GM18498 (cell line): ENCODE results near the gene EFCAB6.

Experiments used
- ATAC-seq: cut with Tn5 transposase; IDR thresholded peaks from one replicate; pipeline ENCODE4 v1.9.1; 2021; ENCODE audit warnings: mild to moderate bottlenecking, moderate library complexity; ENCODE audit not compliant: unreplicated experiment

Gene EFCAB6

DNA sequence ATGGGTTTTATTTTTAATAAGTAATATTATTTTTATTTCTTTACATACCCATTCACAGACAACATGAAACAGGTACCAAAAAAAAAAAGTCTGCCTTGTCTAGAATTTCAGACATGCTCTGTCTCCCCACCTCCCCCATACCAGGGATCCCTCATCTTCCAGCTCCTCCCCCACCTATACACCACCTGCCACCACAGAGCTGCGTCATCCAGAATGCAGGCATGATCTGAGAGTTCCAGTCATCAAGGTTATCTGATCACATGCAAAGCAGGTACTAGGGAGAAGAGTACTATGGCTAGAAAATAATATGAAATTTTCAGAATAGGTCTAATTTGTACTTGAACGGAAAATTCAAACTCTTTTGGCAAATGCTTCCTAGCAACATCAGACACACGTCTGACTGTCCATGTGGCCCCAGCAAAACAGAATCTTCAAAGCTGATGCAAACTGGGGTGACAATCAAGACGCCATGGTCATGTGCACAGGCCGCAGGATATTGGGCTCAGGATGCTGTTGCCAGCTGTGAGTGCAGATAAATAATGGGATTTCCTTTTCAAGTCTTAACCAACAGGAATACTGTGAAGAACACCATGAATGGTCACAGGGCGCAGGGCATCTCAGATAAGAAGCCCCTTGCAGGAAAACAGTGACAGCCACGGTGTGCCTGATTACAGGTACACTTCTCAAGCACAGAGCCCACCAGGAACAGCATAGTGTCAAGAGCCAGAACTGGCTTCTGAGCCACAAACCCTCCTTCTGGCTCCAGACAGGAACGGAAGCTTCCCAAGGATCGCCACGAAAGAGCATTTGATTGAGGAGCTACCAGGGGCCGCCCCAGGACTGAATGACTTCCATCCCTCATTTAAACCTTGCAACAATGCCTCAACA, 169.5 kb downstream of the EFCAB6 start:
- ATAC-seq, result no peak

DNA sequence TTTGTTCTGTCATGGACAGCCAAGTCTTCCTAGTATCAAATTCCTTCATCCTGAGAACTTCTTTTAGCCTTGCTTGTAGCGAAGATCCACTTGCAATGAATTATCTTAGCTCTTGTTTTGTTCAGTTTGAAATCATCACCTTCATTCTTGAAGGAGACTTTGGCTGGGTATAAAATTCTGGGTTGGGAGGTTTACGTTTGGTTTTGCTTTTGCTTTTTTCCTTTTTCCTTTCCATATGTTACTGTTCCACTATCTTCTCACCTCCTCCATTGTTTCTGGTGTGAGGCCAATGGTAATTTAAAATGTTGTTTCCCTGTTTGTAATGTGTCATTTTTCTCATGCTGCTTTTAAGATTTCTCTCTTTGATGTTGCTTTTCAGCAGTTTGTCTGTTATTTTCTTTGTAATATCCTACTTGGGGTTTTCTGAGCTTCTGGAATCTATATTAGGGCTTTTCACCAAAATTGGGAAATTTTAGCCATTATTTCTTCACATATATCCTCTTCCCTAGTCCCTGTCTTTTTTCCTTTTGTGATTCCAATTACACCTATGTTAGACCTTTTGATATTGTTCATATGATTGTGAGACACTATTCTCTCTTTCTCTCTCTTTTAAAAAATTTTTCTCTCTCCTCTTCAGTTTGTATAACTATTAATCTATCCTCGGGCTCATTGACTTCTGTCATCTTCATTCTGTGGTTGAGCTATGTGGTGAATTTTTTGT, 172.7 kb downstream of the EFCAB6 start:
- ATAC-seq, result no peak

DNA sequence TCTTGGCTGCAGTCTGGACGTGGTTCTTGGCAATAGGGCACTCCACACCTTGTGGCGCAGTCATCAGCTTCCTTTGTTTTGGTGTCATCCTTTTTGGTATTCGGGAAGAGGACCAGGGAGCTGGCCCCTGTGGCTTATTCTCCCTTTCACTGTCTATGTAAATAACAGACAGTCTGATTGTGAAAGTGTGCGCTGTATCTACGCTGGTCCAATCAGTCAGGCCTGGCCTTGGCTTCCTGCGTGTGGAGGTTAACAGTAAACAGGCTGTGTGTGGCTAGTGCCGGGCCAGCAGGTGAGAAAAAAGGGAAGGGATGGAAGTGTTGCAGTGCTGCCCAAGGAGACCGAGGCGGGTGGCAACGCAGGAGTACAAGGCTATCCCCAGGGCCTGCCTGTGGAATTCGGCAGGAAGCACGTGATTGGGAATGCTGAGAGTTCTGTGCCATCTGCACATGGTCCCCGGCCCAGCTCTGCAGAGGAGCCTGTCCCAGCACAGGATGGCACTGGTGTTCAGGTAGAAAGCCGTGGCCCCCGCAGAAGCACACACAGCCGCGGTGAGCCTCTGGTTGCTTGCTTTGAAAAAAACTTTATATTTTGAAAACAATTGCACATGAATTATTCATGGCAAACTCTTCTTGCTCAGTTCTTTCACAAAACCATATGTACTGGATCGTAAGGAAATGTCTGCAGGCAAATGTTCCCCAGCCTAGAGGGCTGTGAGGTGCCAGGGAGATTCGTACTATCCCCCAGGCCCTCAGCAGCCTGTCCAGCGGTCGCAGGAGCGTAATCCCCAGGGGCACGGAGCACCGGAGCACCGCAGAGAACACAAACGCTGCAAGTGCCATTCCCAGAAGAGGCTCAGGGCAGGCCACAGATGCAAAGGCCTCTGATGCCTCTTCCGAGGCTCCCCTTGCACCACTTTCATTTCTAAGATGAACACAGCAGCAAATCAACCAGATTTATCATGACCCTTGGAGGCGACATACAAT, 174.5 kb downstream of the EFCAB6 start:
- ATAC-seq, result no peak

DNA sequence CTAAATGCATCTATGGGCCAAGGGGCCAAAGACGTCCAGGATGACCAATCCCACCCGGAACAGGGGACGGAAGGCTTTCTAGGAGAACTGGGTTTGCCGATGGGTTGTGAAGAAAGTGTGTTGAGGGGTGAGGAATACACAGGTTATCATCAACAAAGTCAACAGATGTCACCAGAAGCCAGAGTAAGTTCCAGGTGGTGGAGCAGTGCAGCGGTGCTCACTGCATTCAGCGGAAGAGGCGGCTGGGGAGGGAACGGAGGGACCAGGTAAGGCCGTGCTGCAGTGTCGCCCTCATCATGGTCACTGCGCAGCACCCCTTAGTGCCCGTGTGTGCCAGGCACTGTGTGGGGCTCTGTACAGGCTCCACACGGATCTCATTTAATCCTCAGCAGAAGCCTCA, 176.0 kb downstream of the EFCAB6 start:
- ATAC-seq, result no peak

DNA sequence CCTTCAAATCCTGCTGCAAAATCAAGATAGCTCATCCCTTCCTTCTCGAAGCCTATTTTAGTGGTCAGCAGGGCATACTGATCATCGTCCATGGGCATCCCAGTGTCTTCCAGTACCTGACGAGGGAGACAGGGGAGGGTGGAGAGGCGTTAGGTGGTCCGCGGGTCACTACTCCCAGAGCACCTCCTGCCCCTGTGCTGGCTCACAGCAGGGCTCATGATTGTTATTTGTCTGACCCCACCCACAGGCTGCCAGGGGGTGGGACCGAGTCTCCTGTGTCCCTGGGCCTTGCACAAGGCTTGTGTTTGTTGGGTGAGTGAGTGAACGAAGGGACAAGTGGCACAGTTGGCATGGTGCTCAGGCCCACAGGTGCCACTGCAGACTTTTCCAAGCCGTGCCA, 177.0 kb downstream of the EFCAB6 start:
- ATAC-seq, result no peak

DNA sequence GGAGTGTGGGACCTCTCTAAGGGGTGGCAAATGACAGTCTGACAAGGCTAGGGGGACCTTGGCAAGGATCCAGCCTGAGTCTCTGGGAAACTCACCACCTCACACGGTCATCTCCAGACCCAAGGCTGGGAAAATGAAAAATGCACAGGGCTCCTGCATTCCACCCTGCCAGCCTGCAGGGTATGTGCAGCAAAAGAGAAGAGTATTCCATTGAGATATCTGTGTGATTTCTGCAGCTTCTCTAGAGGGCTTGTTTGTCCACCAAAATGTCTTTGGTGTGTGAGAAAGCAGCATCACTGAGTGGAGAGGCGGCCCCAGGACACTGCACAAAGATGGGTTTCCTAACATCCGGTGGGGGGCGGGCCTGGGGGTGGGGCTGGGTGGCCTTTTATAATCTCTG, 177.8 kb downstream of the EFCAB6 start:
- ATAC-seq, result no peak

DNA sequence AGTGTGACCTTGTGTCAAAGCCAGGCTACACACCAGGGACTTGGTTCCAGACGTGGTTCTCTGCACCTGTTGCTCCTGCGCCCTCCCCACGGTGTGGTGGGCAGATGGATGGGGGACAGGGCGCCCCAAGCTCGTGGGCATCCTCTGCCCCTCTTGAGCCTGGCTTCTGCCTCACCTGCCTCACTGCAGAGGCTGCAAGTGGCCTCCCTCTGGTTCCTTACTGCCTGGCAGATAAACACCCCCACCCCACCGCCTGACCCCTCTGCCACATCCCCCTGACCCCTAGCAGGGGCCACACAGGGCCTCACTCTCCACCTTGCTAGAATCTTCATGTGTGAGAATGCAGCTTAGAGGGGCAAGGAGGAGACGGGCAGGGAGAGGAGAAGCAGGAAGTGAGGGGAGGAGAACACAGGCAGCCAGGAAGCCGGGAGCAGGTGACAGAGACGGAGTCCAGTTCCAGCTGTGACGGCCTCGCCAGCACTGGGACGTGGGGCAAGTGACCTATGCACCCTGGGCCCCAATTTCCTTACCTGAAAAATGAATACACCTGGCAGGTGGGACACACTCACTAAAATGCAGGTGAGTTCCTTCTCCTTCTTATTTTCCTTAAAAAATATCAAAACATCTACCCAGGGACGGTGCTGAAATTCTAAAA, 178.3 kb downstream of the EFCAB6 start:
- ATAC-seq, result no peak

DNA sequence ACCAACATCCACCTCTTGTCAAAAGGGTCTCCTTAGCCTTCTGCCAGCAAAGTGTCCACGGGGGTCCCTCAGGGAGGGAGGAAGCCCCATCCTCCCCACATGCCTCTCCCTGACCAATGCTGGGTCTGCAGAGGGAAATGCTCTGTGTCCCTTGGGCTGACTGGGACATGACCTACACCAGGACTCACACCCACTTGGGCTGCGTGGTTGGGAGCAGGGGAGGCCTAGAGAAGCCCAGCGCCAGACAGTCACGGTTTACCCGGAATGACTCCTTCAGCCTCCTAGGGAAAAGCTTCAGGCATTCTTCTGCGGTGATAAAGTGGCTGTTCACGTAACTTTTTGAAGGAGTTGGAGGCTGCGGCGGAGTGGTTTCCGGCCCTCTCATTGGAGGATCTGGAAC, 180.3 kb downstream of the EFCAB6 start:
- no peak for ATAC-seq

DNA sequence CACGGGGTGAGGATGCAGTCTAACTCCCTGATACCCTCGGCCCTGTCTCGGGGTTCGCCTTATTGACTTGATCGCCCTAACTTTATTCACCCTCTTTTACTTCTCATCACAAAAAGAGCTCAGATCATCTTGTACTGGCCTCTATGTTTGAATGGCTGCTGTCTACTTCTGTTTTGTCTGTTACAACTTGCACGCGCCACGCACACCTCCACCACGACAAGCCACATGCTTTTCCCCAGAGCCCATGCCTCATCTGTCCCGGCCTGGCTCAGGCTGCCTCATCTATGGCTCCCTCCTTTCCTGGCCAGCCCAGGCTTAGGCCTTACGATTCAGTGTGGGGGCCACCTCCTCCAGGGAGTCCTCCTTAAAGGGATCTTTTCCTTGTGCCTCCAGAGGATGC, 180.9 kb downstream of the EFCAB6 start:
- no peak for ATAC-seq

DNA sequence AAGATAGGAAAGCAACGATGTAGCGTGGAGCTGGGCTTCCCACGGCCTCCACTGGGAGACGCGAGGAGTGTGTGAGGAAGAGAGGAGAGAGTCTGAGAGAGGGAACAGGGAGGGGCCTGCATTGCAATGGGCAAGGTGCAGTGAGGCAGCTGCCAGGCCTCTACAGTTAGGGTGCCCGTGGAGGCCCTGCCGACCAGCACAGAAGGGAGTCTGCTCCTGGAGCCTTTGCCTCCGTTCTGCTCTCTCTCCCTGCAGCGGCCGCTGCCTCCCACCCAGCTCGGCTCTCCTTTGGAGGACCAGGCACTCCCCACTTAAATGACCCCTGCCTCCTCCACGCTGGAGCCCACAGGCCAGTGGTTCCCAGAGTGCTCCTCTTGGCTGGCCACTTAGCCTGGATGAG, 181.7 kb downstream of the EFCAB6 start:
- no peak for ATAC-seq

DNA sequence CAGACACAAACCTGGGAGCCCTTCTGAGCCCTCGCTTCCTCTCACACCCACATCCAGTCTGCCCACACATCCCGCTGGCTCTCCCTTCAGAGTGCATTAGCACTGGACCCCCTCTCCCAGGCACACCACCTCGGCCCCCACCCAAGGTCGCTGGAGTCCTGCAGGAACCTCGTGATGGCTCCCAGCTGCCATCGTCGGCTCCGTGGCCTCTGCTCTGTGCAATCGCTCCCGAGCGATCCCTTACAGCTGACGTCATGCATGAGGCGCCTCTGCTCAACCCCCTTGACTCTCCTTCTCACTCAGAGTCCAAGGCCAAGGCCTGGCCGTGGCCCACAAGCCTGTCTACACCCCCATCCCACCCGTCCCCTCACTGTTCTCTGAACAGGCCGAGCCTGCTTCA, 183.9 kb downstream of the EFCAB6 start:
- no peak for ATAC-seq

DNA sequence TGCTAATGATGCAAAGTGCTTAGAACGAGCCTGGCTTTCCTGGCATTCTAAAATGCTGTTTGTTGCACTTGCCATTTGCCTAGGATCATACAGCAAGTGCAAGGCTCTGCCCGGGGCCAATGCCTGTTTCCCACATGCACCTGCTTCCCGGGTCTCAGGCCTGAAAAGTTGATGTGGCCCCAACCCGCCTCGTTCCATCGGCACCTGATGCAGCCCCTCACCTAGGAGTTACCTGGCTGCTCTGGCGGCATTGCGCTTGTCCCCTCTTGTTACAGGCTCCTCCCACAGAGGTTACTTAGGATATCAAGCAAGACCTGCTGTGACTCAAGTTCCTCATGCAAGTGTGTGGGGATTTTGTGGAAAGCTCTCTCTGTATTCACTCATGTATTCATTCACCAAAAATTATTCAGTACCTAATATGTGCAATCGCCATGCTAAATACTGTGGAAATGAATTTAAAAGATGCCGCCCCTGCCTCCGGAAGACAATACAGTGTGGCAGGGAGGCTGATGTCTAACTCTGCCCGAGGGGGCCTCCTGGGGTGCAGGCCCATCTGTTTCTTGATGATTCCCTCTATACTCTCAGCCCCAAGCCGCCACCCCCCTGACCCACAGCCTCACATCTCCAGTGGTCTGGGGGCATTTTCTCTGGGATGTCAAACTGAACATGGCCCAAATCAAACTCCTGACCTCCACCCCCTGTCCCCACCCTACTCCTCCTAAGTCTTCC, 184.5 kb downstream of the EFCAB6 start:
- ATAC-seq, result no peak

DNA sequence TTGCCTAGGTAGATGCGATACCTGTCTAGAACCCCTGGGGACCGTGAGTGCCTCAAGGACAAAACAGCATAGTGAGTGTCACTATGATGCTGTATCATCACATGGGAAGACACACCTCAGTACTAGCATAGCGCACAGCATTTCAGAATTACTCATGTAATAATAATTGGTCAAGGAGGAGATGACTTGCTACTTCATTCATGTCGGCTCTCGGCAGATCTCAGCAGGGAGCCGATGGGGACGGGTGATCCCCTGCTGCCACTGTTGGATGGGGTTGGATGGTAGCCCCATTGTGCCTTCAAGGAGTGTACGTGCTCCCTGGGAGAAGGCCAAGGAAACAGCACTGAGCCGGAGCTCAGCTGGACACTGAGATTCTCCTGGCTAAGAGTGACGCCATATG, 186.9 kb downstream of the EFCAB6 start:
- ATAC-seq, result no peak

DNA sequence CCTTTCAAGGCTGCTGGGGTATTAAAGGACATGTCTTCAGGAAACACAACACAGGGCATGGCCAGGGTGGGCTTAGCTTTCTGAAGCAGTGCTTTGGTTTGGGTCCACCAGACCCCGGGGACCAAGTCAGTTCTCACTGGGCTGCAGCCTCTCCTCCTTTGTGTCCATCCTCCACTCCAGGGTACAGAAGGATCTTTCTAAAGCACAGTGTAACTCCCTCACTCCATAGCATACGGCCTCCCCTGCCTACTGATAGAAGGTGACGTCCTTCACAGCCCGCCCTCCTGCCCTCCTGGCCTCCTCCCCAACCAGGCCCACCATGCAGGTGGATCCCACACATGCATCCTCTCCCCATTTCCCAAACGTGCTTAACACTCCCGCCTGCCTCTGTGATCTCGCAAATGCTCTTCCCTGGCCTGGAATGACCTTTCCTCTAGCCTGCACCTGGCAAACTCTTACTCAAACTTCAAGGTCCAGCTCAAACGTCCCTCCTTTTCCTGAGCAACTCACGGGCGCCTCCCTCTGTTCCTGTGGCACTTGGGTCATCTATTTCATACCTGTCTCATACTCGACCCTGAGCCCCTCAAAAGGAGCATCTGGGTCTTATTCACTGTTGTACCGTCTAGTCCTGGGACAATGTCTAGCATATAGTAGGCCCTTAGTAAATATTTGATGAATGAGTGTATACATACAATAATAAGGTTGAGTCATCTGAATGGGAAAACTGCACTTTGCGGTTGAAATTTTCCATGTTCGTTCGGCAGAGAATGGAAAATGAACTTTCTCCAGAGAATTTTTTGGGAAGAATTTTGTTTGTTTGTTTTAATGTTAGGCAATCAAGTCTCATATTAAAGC, 187.7 kb downstream of the EFCAB6 start:
- ATAC-seq, result no peak

DNA sequence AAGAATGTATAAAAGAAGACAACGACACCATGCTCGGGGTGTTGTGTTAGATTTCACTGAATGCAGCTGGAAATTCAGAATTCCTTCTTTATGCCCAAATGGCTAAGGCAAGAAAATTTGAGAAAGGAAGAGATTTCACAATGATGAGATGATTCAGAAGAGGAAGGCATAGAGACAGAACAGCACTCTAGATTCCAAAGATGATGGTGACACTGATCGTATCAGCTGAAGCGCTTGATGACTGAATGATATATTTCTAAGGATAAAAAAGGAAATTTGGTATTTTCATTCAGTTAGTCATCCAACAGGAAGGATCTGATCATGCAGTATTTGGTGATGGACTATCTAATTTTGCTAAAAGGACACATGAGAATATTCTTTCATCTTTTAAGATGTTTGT, 189.2 kb downstream of the EFCAB6 start:
- ATAC-seq, result no peak

DNA sequence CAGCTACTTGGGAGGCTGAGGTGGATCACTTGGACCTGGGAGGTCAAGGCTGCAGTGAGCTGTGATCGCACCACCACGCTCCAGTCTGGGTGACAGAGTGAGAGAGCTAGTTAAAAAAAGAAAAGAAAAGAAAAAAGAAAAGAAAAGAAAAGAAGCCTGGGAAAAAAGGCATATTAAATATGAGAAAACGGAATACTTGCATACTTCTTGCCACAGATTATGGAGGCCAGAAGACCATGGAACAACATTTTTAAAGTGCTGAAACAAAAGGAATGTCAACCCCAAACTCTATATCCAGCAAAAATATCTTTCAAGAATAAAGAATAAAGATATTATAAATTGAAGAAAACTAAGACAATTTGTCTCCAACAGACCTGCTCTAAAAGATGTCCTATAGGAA, 191.9 kb downstream of the EFCAB6 start:
- no peak for ATAC-seq

DNA sequence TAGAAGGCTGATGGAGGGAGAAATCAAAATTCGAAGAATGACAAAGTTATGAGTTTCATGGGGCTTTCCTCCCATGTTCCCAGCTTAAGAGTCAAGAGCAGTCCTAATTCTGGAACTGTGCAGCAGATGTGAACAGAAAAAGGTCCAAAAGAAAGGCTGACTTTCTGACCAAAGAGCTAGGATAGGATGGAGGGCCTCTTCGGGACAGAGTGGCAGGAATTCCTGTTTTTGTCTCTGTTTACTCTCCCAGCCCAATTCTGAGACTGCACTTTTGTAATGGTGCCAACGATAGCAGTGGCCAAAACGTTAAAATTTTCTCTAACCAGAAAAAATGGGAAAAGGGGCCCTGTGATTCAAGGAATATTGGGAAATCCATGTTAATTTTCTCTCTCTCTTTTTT, 193.6 kb downstream of the EFCAB6 start:
- no peak for ATAC-seq

DNA sequence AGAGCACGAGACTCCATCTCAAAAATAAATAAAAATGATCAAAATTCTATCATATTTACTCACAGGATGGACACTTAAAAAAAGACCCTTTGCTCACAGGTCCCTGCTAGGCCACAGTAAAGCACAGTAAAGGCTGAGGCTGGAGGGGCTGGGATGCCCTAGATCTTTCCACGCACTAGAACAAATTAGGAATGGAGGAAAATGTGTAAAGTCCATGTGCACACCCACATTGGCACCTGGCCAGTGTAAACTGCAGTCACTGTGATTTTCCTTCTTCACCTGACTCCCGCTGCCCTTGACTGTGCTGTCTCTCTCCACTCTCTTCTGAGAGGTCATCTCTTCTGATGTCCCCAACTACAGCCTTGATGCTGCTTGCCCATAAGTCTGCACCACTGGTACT, 195.5 kb downstream of the EFCAB6 start:
- no peak for ATAC-seq

DNA sequence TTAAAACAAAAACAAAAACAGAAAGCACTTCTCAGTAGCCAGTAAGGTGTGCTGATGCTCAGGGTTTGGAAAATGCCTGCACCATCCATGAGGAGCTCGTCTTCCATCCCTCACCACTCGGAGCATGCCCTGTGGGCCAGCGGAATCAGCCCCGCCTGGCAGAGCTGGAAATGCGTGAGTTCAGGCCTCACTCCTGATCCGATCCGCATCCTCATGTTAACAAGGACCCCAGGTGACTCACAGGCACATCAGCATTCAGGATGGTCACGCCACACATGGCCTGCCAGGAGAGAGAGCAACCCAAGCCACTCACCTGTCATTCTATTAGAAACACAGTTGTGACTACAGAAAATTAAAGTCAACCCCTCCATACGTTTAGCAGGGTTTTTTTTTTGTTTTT, 211.8 kb downstream of the EFCAB6 start:
- no peak for ATAC-seq
